ENCODE measurements around the gene HOXC9.
A peak's percentile ranks its signal among the peaks of the same experiment; 100 is the strongest.

HOXC9 gene

DNA sequence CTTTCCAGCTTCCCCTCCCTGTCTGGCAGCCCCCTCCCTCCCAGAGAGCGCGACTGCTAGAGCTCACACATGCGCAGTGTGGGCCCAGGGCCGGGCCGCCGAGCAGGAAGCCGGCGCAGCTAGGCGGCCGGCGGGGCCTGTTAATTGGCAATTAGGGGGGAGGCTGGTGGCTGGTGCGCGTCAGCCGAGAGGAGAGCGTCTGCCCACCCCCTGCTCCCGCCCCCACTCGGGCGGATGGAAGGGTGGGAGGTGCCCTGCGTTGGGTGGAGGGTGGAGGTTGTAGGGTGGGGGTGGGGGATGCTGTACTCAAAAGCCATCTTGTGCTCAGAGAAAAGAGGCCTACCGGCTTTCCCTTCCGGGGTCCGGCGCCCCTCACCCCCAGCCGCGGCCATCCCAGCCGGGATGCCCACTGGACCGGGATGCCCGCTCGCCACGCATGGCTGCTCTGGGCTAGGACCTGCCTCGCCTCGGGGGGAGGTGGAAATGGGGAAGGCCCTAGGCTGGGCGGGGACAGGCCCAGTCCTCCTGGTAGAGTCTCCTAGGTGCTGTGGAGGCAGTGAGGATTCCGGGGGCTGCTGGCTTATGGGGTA, 18.0 kb downstream of the HOXC9 start:
- TF ChIP-seq, protein P1, sequence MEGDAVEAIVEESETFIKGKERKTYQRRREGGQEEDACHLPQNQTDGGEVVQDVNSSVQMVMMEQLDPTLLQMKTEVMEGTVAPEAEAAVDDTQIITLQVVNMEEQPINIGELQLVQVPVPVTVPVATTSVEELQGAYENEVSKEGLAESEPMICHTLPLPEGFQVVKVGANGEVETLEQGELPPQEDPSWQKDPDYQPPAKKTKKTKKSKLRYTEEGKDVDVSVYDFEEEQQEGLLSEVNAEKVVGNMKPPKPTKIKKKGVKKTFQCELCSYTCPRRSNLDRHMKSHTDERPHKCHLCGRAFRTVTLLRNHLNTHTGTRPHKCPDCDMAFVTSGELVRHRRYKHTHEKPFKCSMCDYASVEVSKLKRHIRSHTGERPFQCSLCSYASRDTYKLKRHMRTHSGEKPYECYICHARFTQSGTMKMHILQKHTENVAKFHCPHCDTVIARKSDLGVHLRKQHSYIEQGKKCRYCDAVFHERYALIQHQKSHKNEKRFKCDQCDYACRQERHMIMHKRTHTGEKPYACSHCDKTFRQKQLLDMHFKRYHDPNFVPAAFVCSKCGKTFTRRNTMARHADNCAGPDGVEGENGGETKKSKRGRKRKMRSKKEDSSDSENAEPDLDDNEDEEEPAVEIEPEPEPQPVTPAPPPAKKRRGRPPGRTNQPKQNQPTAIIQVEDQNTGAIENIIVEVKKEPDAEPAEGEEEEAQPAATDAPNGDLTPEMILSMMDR (IDR thresholded peaks at IDR 0.05): peak; percentile 19; the same call in 1 of the 2 replicates
- TF ChIP-seq ZFX (IDR thresholded peaks at IDR 0.05; ENCODE audit: borderline replicate concordance): no peak
- H3K27ac ChIP-seq: peak overlapping the region; percentile 83

- TF ChIP-seq ZFX (IDR thresholded peaks at IDR 0.05; ENCODE audit: borderline replicate concordance): no peak
- TF ChIP-seq, protein P1 (IDR thresholded peaks at IDR 0.05): no peak
- peak overlapping the region; percentile 83 for H3K27ac ChIP-seq
Observed at GRCh38 chr12:54018468-54018984, 18.6 kb downstream of the HOXC9 start.

DNA sequence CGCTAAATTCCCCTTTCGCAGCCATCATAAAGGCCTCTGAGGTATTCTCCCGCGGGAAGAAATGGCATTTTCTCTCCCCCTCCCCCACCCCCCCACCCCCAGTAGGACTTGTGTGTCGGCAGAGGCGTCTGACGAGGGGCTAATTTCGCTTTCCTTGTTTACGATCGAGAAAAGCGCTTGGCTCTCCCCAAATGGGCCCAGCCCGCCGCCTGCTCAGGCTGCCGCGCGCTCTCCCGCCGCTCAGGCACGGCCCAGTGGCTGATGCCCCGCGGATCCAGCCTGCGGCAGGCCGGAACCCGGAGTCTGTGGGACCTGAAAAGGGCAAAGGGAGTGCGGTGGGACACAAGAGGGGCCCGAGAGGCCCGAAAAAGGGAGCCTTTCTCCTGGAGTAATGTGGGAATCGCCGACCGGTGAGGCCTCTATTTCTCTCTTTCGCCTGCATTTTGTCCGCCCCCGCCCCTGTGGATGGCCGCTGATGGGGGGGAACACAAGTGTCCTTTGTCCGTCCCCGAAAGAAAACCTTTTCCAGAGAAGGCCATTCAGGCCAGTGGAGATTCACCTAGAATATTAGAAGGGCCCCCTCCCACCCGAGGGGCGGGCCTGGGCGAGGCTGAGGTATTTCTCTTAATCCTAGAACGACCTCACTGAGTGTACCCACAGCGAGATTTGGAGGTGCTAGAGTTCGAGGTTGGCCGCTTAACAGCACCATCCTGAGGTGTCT, 19.3 kb downstream of the HOXC9 start:
- TF ChIP-seq, protein P1 (IDR thresholded peaks at IDR 0.05): no peak
- no peak for TF ChIP-seq ZFX (IDR thresholded peaks at IDR 0.05; ENCODE audit: borderline replicate concordance)
- no peak overlapping the region for H3K27ac ChIP-seq

- 0 out of 2 replicates have a peak overlapping the region, but pooled peaks have one; percentile 26 for H3K27ac ChIP-seq
- TF ChIP-seq ZFX (IDR thresholded peaks at IDR 0.05; ENCODE audit: borderline replicate concordance): no peak
- TF ChIP-seq, protein P1 (IDR thresholded peaks at IDR 0.05): no peak
Observed at GRCh38 chr12:54019924-54020590, 20.1 kb downstream of the HOXC9 start.

- TF ChIP-seq ZFX (IDR thresholded peaks at IDR 0.05; ENCODE audit: borderline replicate concordance): no peak
- TF ChIP-seq, protein P1 (IDR thresholded peaks at IDR 0.05): no peak
- H3K27ac ChIP-seq: no peak overlapping the region
Observed at GRCh38 chr12:54020591-54021405, 20.8 kb downstream of the HOXC9 start.

DNA sequence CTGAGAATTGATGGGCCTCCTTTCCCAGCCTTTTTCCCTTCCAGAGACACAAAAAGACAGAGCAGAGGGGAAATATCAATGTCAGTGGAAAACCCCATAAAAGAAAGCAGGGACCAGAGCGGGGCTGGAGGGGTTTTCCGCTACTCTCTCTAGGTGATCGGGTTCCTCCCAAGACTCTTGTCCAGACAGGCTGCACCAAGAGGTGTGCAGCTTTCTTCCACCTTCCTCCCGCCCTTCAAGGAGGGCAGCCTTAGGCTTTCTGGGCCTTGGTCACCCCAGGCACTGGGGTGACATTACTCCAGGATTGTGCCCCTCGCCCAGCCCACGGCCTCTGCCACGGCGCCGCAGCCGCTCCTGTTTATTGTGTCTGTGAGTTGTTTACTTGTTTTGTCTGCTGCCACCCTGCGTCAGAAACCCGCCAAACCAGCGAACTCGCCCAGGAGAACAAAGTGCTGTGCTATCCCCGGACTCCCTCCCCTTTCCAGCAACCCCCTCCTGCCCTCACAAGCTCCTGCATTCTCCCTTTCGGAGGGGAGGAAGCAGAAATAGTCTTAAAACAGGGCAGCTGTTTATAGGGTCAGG, 21.6 kb downstream of the HOXC9 start:
- no peak overlapping the region for H3K27ac ChIP-seq
- TF ChIP-seq ZFX (IDR thresholded peaks at IDR 0.05; ENCODE audit: borderline replicate concordance): no peak
- TF ChIP-seq, protein P1 (IDR thresholded peaks at IDR 0.05): peak; percentile 66

All from 22Rv1 (cell line).